Ascending aorta (tissue), 2 donors: ENCODE data around the gene HOXB6. TPM values are rescaled to one million over a fixed set of nuclear protein-coding genes. Genes with fewer than 3 reads are reported as not detected.

Source experiments
- DNase-seq, 2 donors: peaks; one replicate each; pipeline ENCODE4 v3.0.0-alpha.2; 2019; ENCODE audit warnings: low spot score in 2 of 2
- H3K27ac ChIP-seq, 2 donors: fragments of 200-600 bp; sonication (generic); one replicate each; pipeline ENCODE4 v1.5.1; 2016 to 2017; ENCODE audit warnings: mild to moderate bottlenecking in 1 of 2
- H3K27me3 ChIP-seq: fragments of 200-600 bp; sonication (generic); one replicate; pipeline ENCODE4 v1.5.1; 2017
- H3K36me3 ChIP-seq, 2 donors: fragments of 200-600 bp; sonication (generic); one replicate each; pipeline ENCODE4 v1.5.1; 2016
- H3K4me1 ChIP-seq, 2 donors: fragments of 200-600 bp; sonication (generic); one replicate each; pipeline ENCODE4 v1.5.1; 2016 to 2017; ENCODE audit warnings: mild to moderate bottlenecking in 1 of 2
- H3K4me3 ChIP-seq, 2 donors: fragments of 200-600 bp; sonication (generic); one replicate each; pipeline ENCODE4 v1.5.1; 2016 to 2017; ENCODE audit warnings: mild to moderate bottlenecking in 1 of 2
- H3K9me3 ChIP-seq, 2 donors: fragments of 200-600 bp; sonication (generic); one replicate each; pipeline ENCODE4 v1.5.1; 2016
- CTCF ChIP-seq, 3 experiments: fragments of 200-600 bp in 2 of 3; fragments of 450-650 bp in 1 of 3; sonication (generic) in 2 of 3; IDR thresholded peaks; one replicate each; pipeline ENCODE4 v1.5.1; 2016 to 2019; ENCODE audit warnings: antibody characterized with exemption in 3 of 3, mild to moderate bottlenecking in 1 of 3, moderate library complexity in 1 of 3
- intact Hi-C: fragments of 100-400 bp; cut with DNase I; formaldehyde crosslinking; loops from one replicate; pipeline ENCODE4 v1.15.1; 2023
- total RNA-seq: library from RNA; depleted of rRNA; stranded (reverse); fragments of >200 nt; gene quantifications from one replicate; pipeline ENCODE4 v1.1.0, GENCODE V29; 2016

HOXB6 gene
- total RNA-seq, 1 donor from 2014 or later, result 5.1 TPM

GRCh38 chr17:48564188-48565021 is 40.4 kb downstream of the HOXB6 start:
- peak in 1 of 2 donors; percentile 68 for DNase-seq
- peak overlapping the region; percentile 61 to 74 for H3K27ac ChIP-seq

GRCh38 chr17:48563867-48564187 is 41.0 kb downstream of the HOXB6 start:
- no peak for TF ChIP-seq CTCF (IDR thresholded peaks at IDR 0.05)
- Histone ChIP-seq H3K36me3 (no peaks in the 10 kb centered on the region), H3K27me3 (no peaks in the 10 kb centered on the region), H3K9me3 (no peaks in the 10 kb centered on the region), H3K4me1 (peaks cover 0 to 73% of the 10 kb centered on the region in 2 donors), H3K27ac (peak overlapping the region; percentile 61 to 74), H3K4me3 (peak overlapping the region; percentile 59 to 71)
- intact Hi-C loops, result no loop called here
- no peak for DNase-seq

More at GRCh38 chr17:48564188-48565021, 40.4 kb downstream of the HOXB6 start:
- intact Hi-C loops, result no loop called here
- H3K4me1 ChIP-seq, result peaks cover 0 to 74% of the 10 kb centered on the region in 2 donors
- no peaks in the 10 kb centered on the region for H3K27me3 ChIP-seq
- H3K9me3 ChIP-seq, result no peaks in the 10 kb centered on the region
- H3K4me3 ChIP-seq, result peak overlapping the region; percentile 59 to 71
- no peak for TF ChIP-seq CTCF (IDR thresholded peaks at IDR 0.05)
- H3K36me3 ChIP-seq, result no peaks in the 10 kb centered on the region

DNA sequence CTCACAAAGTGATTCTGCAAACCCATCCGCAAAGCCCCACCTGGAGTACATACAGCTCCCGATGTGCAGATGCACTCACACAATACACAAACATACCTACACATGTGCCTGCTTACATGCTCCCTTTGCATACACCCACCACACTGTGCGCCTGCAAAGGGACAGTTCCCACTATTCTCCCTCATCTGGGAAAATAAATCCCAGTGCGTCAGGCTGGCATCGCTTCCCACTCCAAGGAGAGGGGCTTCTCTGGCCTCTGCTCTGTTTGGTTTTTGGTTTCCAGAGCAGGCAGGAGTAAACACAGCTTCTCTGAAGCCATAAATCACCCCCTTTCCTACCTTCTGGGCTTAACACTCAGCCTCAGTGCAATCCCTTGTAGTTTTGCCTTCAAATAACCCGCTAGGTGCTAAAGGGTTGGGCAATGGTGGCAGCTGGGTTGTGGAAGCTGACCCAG is 41.4 kb downstream of the HOXB6 start:
- peak overlapping the region in 1 of 2 donors; percentile 71 for H3K4me3 ChIP-seq
- peak overlapping the region; percentile 61 to 74 for H3K27ac ChIP-seq

GRCh38 chr17:48562934-48563333 is 41.9 kb downstream of the HOXB6 start:
- no peak for DNase-seq
- peak overlapping the region; percentile 30 to 61 for H3K27ac ChIP-seq
- TF ChIP-seq CTCF (IDR thresholded peaks at IDR 0.05), result no peak
- H3K9me3 ChIP-seq, result no peaks in the 10 kb centered on the region
- intact Hi-C loops, result no loop called here
- H3K27me3 ChIP-seq, result no peaks in the 10 kb centered on the region
- H3K4me1 ChIP-seq, result peaks cover 5 to 74% of the 10 kb centered on the region in 2 donors
- H3K36me3 ChIP-seq, result no peaks in the 10 kb centered on the region
- H3K4me3 ChIP-seq, result no peak overlapping the region

More for the DNA sequence above, 41.4 kb downstream of the HOXB6 start:
- no peaks in the 10 kb centered on the region for H3K9me3 ChIP-seq
- H3K4me1 ChIP-seq, result peaks cover under 1 to 72% of the 10 kb centered on the region in 2 donors
- DNase-seq, result no peak
- no peaks in the 10 kb centered on the region for H3K36me3 ChIP-seq
- TF ChIP-seq CTCF (IDR thresholded peaks at IDR 0.05), result no peak
- intact Hi-C loops, result no loop called here
- H3K27me3 ChIP-seq, result no peaks in the 10 kb centered on the region

- Histone ChIP-seq H3K36me3 (no peaks in the 10 kb centered on the region), H3K4me3 (no peak overlapping the region), H3K9me3 (no peaks in the 10 kb centered on the region), H3K27ac (peak overlapping the region; percentile 28 to 30), H3K4me1 (peaks cover 11 to 75% of the 10 kb centered on the region in 2 donors), H3K27me3 (no peaks in the 10 kb centered on the region)
- TF ChIP-seq CTCF (IDR thresholded peaks at IDR 0.05), result no peak
- DNase-seq, result no peak
- intact Hi-C loops, result no loop called here
Measured at GRCh38 chr17:48561884-48562810, 42.6 kb downstream of the HOXB6 start.
